Measurements from ENCODE around the gene AP3B1.

GRCh38 chr5:78289911-78290310 lies 4.6 kb downstream of the AP3B1 start:
- TF ChIP-seq, protein P1, sequence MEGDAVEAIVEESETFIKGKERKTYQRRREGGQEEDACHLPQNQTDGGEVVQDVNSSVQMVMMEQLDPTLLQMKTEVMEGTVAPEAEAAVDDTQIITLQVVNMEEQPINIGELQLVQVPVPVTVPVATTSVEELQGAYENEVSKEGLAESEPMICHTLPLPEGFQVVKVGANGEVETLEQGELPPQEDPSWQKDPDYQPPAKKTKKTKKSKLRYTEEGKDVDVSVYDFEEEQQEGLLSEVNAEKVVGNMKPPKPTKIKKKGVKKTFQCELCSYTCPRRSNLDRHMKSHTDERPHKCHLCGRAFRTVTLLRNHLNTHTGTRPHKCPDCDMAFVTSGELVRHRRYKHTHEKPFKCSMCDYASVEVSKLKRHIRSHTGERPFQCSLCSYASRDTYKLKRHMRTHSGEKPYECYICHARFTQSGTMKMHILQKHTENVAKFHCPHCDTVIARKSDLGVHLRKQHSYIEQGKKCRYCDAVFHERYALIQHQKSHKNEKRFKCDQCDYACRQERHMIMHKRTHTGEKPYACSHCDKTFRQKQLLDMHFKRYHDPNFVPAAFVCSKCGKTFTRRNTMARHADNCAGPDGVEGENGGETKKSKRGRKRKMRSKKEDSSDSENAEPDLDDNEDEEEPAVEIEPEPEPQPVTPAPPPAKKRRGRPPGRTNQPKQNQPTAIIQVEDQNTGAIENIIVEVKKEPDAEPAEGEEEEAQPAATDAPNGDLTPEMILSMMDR (IDR thresholded peaks at IDR 0.05; ENCODE audit: insufficient read depth, low read length) = no peak
- TF ChIP-seq POLR2AphosphoS5 (IDR thresholded peaks at IDR 0.05; ENCODE audit: low read depth) (no peak), GABPA (IDR thresholded peaks at IDR 0.05; ENCODE audit: low read depth) (no peak), REST (IDR thresholded peaks at IDR 0.05; ENCODE audit: insufficient replicate concordance, low read depth) (no peak), SPI1 (IDR thresholded peaks at IDR 0.05; ENCODE audit: borderline replicate concordance, low read depth) (no peak)
